GM21528 (cell line): ENCODE measurements around the gene LRRC42.

Experiments
- ATAC-seq: cut with Tn5 transposase; IDR thresholded peaks from one replicate; pipeline ENCODE4 v1.9.1; 2021; ENCODE audit warnings: mild to moderate bottlenecking, moderate library complexity; ENCODE audit not compliant: unreplicated experiment, low FRiP score

LRRC42 gene, protein sequence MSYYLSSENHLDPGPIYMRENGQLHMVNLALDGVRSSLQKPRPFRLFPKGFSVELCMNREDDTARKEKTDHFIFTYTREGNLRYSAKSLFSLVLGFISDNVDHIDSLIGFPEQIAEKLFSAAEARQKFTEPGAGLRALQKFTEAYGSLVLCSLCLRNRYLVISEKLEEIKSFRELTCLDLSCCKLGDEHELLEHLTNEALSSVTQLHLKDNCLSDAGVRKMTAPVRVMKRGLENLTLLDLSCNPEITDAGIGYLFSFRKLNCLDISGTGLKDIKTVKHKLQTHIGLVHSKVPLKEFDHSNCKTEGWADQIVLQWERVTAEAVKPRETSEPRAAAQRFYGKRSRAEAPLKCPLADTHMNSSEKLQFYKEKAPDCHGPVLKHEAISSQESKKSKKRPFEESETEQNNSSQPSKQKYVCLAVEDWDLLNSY

DNA sequence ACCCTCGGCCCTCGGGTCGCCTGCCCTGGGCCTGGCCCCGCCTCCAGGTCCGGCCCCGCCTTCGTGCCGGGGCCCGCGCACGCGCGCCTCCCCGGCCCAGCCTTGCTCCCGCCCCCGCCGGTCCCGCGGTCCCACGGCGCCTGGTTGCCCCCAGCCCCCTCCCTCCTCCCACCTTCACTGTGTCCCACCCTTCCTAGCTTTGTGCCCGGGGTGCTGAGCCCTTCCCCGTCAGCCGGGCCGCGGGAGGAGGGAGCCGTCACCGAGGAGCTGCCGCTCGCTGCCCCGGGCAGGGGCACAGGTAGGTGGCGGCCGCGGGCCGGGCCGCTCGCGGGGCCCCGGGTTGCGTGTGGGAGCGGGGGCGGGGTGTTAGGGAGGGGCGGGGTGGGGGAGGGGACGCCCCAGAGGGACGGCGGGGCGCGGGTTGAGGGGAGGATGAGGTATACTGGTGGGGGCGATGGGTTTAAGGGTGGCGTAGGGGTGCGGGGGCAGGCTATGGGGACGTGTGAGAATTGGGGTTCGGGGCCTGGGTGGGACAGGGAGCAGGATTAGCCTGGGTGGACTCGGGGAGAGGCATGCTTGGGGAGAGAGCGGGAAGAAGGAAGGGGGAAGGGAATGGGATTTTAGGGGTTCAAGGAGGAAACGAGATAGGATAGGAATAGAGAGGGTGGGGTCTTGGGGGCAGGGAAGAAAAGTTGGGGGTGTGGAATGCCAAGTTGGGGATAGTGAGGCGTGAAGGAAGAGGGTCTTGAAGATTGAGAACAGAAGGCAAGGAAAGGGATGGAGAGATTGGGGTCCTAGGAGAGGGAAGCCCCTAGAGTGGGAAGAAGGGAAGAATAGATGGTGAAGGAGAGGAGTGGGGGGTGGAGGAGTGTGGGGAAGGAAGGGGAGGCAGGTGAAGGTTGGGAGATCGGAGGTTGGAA, at the start of gene LRRC42:
Gene LRRC42 (plus strand): TSS at position 99 of the 920 bp plus-strand sequence. CDS start 5,650 bp downstream, outside the sequence.
- ATAC-seq, result peak; percentile 78

- no peak for ATAC-seq
Observed at GRCh38 chr1:53896635-53897229, 49.4 kb upstream of the LRRC42 start.

GRCh38 chr1:53899206-53899628, 46.9 kb upstream of the LRRC42 start:
- no peak for ATAC-seq

- no peak for ATAC-seq
Observed at GRCh38 chr1:53899708-53900107, 46.4 kb upstream of the LRRC42 start.

GRCh38 chr1:53902235-53903138, 43.7 kb upstream of the LRRC42 start:
- ATAC-seq, result no peak

GRCh38 chr1:53905509-53905908, 40.6 kb upstream of the LRRC42 start:
- ATAC-seq, result no peak

- ATAC-seq, result no peak
Observed at GRCh38 chr1:53906121-53906520, 40.0 kb upstream of the LRRC42 start.

DNA sequence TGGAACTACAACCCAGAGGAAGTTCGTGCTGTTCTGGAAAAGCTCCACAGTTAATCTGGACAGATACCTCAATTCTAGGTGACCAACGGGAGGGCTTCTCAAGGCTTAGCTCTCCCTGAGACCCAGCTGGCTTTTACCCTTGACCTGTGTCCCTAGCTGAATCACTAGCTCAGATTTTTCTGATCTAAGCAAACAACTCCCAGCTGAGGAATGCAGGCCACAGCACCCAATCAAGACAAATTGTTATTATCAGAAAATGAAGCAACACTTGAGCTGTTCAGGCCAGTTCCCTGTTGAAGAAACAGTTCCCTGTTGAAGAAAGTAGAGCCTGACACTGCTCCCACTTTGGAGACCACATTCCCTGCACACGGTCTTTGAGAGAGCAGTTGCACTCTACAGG, 36.2 kb upstream of the LRRC42 start:
- no peak for ATAC-seq

- ATAC-seq, result no peak
Observed at GRCh38 chr1:53911442-53911841, 34.7 kb upstream of the LRRC42 start.

- ATAC-seq, result no peak
Observed at GRCh38 chr1:53913352-53914033, 32.7 kb upstream of the LRRC42 start.

DNA sequence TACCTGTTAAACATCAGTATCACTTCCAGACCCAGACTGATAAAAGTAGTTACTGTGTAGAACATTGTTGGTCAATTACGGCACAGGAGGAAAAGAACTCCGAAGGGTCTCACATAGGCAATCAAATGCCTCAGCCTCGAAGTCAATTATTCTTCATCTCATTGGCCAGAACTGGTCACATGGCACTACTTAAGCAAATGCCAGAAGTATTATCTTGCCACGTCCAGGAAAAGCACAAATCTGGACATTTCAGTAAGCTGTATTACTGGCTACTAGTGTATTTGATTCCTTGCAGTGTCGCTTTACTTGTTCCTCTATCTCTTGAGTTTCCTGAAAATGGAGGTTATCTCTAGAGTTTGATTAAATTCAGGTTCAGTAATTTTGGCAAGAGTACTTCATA, 27.8 kb upstream of the LRRC42 start:
- no peak for ATAC-seq

- ATAC-seq, result no peak
Observed at GRCh38 chr1:53919675-53920066, 26.5 kb upstream of the LRRC42 start.

DNA sequence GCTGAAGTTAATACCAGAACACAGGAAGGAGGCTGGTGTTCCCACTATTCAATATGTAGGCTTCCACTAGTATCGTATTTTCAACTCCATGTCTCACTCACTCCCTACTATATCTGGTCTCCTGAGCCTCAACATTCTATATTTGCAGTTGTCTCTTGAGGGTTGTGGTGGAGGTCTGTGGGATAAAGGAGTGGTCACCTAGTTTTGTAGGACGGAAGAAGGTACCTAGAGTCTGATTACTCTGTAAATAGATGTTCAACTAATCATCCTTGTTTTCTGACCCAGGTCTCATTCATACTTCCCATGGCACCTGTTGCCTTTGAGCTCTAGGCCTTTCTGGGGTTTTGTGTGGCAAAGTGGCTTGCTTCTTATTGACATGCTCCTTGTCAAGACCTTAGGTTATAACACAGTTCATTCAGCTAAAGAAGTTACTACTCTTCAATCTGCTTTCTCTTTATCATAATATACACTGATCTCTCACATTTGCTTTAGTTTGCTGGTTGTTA, 18.7 kb upstream of the LRRC42 start:
- no peak for ATAC-seq

DNA sequence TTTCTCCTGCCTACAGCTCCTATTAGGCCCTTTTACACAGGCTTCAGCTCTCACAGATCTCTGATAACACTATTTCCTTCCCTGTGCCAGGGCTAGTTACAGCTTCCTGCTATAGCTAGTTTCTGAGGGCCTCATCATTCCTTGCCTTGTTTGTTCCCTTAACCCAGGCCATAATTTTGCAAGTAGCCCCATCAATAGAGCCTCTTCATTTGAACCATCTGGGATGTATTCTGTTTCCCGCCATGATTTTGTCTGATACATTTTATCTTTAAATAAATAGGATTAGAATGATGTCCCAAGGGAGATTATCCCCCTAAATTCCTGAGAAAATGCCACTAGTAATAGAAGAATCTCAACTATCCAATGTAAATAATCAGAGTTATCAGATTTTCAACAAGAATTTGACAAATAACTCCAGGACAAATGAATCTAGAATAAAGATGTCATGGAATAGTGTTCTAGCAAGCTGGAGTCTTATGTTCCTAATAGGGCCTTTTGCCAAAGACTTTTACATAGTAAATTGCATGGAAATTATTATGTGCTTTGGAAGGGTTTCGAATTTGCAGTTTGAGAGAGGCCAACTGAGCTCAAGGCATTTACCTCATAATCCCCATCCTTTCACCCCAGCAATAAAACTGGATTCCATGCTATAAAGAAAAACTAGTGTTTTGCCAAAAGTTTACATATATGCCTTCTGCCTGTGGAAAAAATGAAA, 16.7 kb upstream of the LRRC42 start:
- ATAC-seq, result no peak

DNA sequence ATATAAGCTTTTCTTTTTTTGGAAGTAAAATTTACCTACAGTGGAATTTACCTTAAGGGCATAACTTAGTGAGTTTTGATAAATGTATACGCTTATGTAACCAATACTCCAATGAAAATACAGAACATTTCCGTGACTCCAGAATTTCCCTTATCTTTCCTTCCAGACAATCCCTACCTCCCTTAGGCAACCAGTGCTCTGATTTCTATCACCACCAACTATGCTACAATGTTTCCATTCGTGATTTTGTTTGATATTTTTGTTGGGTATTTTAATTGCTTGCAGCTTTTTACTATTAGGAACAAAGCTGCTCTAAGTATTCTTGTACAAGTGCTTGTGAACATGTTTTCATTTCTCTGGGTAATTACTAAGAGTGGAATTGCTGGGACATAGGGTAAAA, 15.2 kb upstream of the LRRC42 start:
- ATAC-seq, result no peak

- ATAC-seq, result no peak
Observed at GRCh38 chr1:53931523-53931922, 14.6 kb upstream of the LRRC42 start.

DNA sequence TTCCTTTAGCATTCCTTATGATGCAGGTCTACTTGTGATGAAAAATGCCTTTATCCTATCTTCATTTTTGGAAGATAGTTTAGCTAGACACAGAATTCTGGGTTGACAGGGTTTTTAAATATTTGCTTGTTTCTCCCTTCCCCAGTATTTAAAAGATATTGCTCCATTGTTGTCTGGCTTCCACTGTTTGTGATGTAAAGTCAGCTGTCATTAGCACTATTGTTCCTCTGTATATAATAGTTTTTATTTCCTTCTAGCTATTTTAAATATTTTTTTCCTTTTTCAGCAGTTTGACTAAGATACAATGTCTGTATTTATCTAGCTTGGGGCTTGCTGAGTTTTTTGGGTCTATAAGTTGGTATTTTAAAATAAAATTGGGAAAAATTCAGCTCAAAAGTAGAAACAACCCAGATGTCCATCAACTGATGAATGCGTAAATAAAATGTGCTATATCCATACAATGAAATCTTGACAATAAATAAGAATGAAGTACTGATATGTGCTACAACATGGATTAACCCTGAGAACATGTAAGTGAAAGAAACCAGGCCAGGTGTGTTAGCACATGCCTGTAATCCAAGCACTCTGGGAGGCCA, 11.9 kb upstream of the LRRC42 start:
- no peak for ATAC-seq

GRCh38 chr1:53936430-53936829, 9.7 kb upstream of the LRRC42 start:
- no peak for ATAC-seq
